GM18508 (cell line): ENCODE measurements around the gene NCKAP5.

Experiments
- ATAC-seq: cut with Tn5 transposase; IDR thresholded peaks from one replicate; pipeline ENCODE4 v1.9.1; 2021; ENCODE audit warnings: moderate number of reproducible peaks; ENCODE audit not compliant: insufficient read depth, unreplicated experiment

The NCKAP5 gene

DNA sequence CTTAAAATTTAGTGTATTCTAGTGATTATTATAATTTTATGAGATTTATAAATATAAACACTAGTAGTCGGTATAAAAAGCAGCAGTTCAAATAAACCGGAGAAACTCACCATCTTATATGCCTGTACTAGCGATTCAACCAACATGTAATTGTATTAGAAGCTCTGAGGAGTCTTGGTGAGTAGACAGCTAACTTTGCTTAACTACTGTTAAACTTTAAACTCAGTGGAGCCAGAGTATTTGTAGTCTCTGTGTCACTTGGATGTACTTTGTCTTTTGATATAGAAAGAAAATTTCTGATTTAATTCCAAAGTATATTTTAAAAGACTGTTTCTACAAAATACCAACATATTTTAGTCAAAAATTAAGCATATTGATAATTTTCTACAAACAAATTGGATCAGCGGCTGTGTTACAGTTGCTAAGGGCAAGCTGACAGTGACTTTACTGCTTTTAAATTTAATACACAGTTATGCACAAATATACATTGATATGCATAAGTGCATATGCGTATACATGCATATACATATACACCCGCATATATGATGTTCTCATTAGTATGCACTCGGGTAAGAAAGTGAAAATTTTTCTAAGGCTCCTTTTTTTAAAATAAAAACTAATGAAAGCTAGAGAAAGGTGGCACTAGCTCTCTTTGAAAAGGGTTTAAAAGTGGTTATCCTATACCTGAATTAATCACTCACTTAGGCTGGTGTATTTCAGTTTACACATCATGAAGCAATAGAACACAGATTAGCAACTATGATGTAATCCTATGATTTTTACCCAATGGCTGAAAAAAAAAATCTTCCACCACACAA lies 374.5 kb downstream of the NCKAP5 start:
- ATAC-seq = no peak

GRCh38 chr2:133192028-133192427 lies 376.2 kb downstream of the NCKAP5 start:
- ATAC-seq = no peak

DNA sequence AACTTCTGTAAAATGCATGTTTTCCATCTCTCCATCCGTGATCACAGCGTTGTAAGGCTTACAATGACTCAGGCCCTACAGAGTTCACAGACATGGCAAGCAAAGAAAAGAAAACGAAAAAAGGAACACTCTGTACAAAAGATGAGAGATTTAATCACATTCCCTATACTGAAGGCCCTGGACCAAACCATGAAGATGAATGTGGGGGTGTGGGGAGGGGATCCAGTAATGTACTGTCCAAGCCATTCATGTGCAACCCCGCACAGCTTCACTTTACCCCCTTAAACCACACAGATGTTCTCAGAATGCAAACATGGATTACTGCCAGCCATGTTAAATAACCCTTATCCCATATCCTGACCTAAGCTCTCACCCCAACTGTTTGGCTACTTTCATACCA lies 391.1 kb downstream of the NCKAP5 start:
- ATAC-seq = no peak

DNA sequence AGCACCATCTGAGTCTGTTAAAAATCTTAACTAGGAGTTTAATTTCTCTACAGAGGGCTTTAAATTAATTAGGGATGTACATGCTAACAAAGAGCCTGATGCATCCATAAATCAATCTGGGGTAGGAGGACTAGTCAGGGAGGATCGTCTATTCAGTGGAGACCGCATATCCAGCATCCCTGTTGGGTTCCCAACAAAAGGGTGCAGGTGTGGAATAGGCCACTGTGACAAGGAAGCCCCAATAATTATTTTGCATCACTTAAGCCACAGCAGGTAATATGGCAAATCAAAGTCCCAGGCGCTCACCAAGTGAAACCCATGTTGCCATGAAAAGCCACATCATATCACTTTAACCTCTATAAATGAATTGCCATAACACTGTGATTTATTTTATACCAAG lies 392.3 kb downstream of the NCKAP5 start:
- ATAC-seq = no peak

DNA sequence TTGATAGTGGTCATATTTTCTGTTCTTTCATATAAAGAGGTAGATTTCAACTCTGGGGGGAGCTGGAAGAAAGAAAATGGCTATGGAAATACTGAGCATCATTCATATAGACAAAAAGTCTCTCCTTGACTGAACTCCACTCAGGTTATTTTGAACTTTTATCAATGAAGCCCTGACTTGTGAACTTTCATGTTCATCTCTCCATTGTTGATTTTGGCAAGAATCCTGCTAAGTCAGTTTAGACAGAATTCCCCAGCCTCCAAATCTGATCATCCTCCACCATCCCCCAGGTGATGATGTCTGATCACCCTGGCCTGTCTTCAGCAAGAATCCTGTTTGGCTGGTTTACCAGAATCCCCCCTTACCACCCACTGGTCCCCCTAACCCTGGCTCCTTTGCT lies 395.0 kb downstream of the NCKAP5 start:
- ATAC-seq = no peak

DNA sequence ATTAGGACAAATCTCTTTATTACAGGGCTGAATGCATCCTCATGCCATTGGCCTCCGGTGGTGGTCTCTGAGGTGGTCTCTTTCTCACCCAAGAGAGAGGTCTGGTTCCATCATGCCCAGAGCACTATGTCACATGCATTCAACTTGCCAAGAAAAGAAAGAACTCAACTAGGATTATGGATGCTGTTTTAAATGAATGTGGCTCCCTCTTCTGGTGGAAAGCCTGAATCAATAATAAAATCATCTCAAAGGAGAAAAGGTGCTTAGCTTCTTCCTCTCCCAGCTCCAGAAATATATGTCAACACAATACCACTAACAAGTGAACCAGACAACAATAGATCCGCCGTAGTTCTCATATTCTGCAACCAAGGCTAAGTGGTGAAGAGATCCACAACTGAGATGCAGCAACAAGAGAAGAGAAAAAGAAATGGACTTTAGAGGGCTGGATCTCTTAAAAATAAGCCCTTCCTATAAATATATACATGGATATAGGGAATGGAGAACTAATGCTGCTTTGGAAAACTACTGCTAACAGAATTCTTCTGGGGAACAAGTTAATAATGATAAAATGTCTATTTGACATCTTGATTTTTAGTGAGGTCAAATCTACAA lies 396.8 kb downstream of the NCKAP5 start:
- no peak for ATAC-seq

DNA sequence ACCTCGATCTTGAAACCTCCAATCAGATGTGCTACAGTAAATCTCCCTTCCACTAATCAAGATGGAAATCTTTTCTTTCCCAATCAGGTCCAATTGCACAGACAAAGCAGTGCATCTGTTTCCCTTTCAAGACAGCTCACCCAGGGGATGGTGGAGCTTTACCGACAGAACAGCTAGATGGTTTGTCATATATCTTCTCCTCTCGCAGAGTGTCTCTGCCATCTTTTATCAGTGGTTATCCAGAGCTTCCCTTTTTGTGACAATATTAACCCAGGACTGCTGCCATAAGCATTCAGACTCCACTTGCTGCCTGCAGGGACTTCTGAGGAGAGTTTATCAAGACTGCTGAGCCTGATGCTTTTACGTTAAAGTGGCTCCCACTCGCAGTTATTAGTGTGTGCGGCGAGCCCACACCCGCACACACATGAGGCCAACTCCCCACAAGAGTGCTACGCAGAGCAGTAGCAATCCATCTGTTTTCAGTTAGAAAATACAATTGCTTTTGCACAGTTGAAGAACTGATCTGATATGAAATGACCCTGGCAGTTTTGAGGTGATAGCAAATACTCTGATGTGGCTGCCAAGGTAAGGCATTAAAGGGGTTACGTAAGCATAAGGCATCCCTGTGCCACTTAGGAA lies 398.9 kb downstream of the NCKAP5 start:
- ATAC-seq = no peak

DNA sequence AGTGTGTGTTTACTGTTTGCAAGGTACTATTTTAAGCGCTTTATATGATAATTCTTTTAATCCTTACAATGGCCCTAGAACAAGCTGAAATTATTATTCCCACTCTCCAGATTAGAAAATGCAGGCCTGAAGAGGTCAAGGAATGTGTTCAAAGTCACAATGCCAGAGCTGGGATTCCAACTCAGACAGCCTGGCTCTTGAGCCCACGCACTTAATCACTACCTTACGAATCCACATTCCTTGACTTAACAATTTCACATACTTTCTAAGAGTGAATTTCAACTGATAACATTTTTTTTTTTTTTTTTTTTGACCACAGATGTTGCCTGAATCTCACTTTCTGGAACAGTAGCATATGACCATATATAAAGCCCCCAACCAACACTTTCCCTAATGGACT lies 400.3 kb downstream of the NCKAP5 start:
- ATAC-seq = no peak

DNA sequence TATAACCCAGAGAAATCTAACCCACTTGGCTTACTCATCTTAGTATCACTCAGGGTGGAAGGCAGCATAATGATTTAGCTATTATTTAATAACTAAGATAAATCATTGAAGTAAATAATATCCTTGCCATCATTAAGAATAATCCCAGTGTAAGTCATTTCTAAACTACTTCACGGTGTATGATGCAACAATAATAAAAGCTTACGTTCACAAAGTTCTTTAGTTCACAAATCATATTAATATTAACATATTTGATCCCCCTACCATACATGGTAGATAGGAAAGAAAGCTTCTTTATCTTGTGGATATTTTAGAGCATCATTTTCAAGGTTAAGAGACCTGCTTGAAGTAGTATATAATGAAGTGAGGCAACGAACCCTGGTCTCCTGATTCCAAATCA lies 401.0 kb downstream of the NCKAP5 start:
- no peak for ATAC-seq

- no peak for ATAC-seq
Observed at GRCh38 chr2:133166031-133166430, 402.2 kb downstream of the NCKAP5 start.

- ATAC-seq = no peak
Observed at GRCh38 chr2:133163111-133163510, 405.2 kb downstream of the NCKAP5 start.

DNA sequence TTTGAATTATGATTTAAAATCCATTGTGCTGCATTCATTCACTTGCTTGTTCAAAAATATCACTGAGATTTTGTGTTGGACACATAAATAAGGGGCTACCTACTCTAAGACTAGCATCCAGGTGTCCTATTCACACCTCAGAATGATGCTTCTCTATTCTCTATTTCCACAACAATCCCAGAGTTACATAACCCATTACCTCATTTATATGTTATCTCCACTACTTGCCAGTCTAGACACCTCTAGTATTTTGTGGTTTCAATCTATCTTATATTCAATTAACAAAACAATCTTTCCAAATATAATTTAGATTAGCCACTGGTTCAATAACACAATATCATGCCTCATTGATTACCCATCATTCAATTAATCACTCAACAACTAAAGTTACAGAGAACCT lies 409.8 kb downstream of the NCKAP5 start:
- ATAC-seq = no peak

- no peak for ATAC-seq
Observed at GRCh38 chr2:133158024-133158423, 410.2 kb downstream of the NCKAP5 start.

GRCh38 chr2:133157141-133157540 lies 411.1 kb downstream of the NCKAP5 start:
- no peak for ATAC-seq

DNA sequence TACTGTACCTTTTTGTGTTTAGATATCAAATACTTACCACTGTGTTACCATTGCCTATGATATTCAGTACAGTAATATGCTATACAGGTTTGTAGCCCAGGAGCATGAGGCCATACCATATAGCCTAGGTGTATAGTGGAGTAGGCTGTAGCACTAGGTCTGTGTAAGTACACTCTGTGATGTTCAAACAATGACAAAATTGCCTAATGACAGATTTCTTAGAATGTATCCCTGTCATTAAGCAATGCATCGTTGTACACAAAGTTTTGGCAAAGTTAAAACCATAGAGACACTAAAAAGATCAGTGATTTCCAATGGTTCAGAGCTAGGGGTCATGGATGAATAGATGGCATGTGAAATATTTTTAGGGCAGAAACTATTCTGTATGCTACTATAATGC lies 415.5 kb downstream of the NCKAP5 start:
- ATAC-seq = no peak

- ATAC-seq = no peak
Observed at GRCh38 chr2:133148187-133148586, 420.1 kb downstream of the NCKAP5 start.

DNA sequence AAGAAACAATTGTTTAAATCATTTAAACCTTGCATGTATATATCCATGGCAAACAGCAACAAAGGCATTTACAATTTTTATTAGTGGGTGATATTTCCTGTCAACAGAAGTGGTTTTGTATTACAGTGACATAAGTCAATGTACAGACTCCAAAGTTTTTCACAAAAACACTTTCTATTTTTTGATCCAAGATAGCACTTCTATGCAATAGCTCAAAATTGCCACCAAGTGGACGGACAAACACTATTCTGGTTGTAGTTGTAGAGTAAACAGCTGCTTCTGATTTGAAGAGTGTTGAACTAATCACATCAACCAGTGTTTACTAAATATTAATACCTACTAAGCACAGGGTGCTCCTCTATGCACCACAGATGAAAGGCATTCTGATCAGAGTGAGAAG lies 421.4 kb downstream of the NCKAP5 start:
- no peak for ATAC-seq

- no peak for ATAC-seq
Observed at GRCh38 chr2:133143645-133144044, 424.6 kb downstream of the NCKAP5 start.

DNA sequence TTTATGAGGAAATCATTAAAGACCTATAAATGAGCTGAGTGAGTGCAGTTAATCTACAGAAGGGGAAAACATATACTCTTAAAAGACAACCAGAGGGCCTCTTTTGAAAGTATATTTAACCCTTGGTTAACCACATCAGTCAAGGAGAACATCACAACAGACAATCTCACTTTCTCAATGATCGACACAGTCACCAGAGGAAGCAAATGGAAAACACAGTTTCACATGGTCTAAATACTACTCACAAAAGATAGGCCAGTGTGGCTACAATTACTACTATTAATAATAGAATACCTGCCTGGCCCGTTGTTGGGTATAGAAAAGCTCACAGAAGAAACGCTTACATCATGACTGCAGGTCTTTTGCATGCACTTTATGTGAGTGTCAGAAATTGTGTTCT lies 426.2 kb downstream of the NCKAP5 start:
- no peak for ATAC-seq

- ATAC-seq = no peak
Observed at GRCh38 chr2:133140620-133141019, 427.6 kb downstream of the NCKAP5 start.

- ATAC-seq = no peak
Observed at GRCh38 chr2:133139847-133140533, 428.3 kb downstream of the NCKAP5 start.
